ENCODE results near the gene NUDT17. TPM values are rescaled to one million over a fixed set of nuclear protein-coding genes. Genes with fewer than 3 reads are reported as not detected.
A peak's percentile ranks its signal among the peaks of the same experiment; 100 is the strongest.

NUDT17 gene
- total RNA-seq, 1 experiment from 2014 or later = 1.8 TPM

GRCh38 chr1:145823565-145824498, 21.6 kb upstream of the NUDT17 start, which contains the start of the genes POLR3C and RNF115 (continued):
- no peak for TF ChIP-seq REST (IDR thresholded peaks at IDR 0.05; ENCODE audit: low read depth)
- peak; percentile 13; the same call in 1 of the 2 replicates for TF ChIP-seq JUND (IDR thresholded peaks at IDR 0.05)
- no peak for TF ChIP-seq ZNF274 (IDR thresholded peaks at IDR 0.05; ENCODE audit: low read depth, low read length)

- peak overlapping the region; percentile 71 to 84 for H3K4me3 ChIP-seq (replicated peaks in 1 of 2; ENCODE audit: low read depth in 1 of 2, low read length in 2 of 2)
- H3K9ac ChIP-seq (ENCODE audit: low read length) = peak overlapping the region; percentile 90
- H3K4me2 ChIP-seq (ENCODE audit: low read length) = peak overlapping the region; percentile 88
- BruUV-seq (replicated peaks) = TSS peak; percentile 66
- H4K20me1 ChIP-seq (ENCODE audit: insufficient read depth) = no peaks in the 10 kb centered on the region
- ChIA-PET CTCF (interaction anchor here (1.1 kb wide), 1 partner anchor 35 kb away, joined by 5 read pairs; the partner anchor contains the start of gene PIAS3), POLR2A (interaction anchor here (0.8 to 1.2 kb wide), 3 partner anchors 8 to 35 kb away, joined by 3 to 5 read pairs (median 3); partner anchors contain the start of gene PIAS3), RAD21 (ENCODE audit: low non-redundant PET in 1 of 2, low total read pairs in 2 of 2, uncharacterized antibody in 2 of 2, unreplicated experiment in 2 of 2) (no interaction called here)
- peak overlapping the region; percentile 13 for H2AFZ ChIP-seq (ENCODE audit: low read depth, low read length, poor library complexity, severe bottlenecking)
- H3K79me2 ChIP-seq (ENCODE audit: insufficient read depth, low read length) = peaks cover 31% of the 10 kb centered on the region
- intact Hi-C loops (cut with micrococcal nuclease) = loop anchor here (5.0 kb wide), 1 partner anchor 42 kb away; no protein-coding TSS in a partner anchor
- H3K27ac ChIP-seq (ENCODE audit: low read depth, low read length) = peak overlapping the region; percentile 83
- peaks cover 3 to 8% of the 10 kb centered on the region in 2 experiments; a peak in 2 of 4 replicates for H3K4me1 ChIP-seq (ENCODE audit: control insufficient read depth in 1 of 2, insufficient read depth in 2 of 2, low read length in 2 of 2)
- no peak for DNase-seq (ENCODE audit: low read depth, low spot score)
- no peaks in the 10 kb centered on the region for H3K27me3 ChIP-seq (ENCODE audit: insufficient read depth, low read length)
- no peaks in the 10 kb centered on the region for H3K9me2 ChIP-seq (ENCODE audit: insufficient read depth)
- no peaks in the 10 kb centered on the region for H3K9me3 ChIP-seq (ENCODE audit: control insufficient read depth in 1 of 2, insufficient read depth in 1 of 2, low read depth in 1 of 2, low read length in 2 of 2)
- ATAC-seq = no peak
- H3K36me3 ChIP-seq (ENCODE audit: control insufficient read depth in 1 of 2, insufficient read depth in 2 of 2, low read length in 2 of 2) = peaks cover 30 to 34% of the 10 kb centered on the region in 2 experiments
- TF ChIP-seq FOSL1 (IDR thresholded peaks at IDR 0.05; ENCODE audit: low read depth) (no peak), JUND (IDR thresholded peaks at IDR 0.05) (no peak), RAD21 (IDR thresholded peaks at IDR 0.05; ENCODE audit: low read depth) (no peak), SRF (IDR thresholded peaks at IDR 0.05; ENCODE audit: low read depth) (no peak), YY1 (IDR thresholded peaks at IDR 0.05; ENCODE audit: extremely low read depth, insufficient replicate concordance, low read depth, low read length) (no peak), TCF7L2 (IDR thresholded peaks at IDR 0.05; ENCODE audit: borderline replicate concordance, extremely low read depth, insufficient read depth, insufficient read length) (no peak), EGR1 (IDR thresholded peaks at IDR 0.05; ENCODE audit: low read depth) (no peak), POLR2AphosphoS5 (IDR thresholded peaks at IDR 0.05; ENCODE audit: low read depth, low read length) (no peak), SP1 (IDR thresholded peaks at IDR 0.05; ENCODE audit: low read depth) (no peak), ZBTB33 (IDR thresholded peaks at IDR 0.05; ENCODE audit: extremely low read depth, insufficient replicate concordance, low read length) (no peak), ATF3 (IDR thresholded peaks at IDR 0.05) (no peak), ZFX (IDR thresholded peaks at IDR 0.05) (no peak), CEBPB (IDR thresholded peaks at IDR 0.05; ENCODE audit: low read depth) (no peak), ELF1 (IDR thresholded peaks at IDR 0.05; ENCODE audit: borderline replicate concordance, low read depth) (no peak), ZNF274 (IDR thresholded peaks at IDR 0.05; ENCODE audit: low read depth, low read length) (no peak)
Observed at GRCh38 chr1:145824499-145824842, 21.0 kb upstream of the NUDT17 start.

All from HCT116 (cell line).